ENCODE measurements around the gene FTSJ1. TPM values are rescaled to one million over a fixed set of nuclear protein-coding genes. Genes with fewer than 3 reads are reported as not detected.

The FTSJ1 gene
- total RNA-seq, 1 experiment from 2014 or later: 22.9 TPM

GRCh38 chrX:48472851-48473703 lies 2.9 kb upstream of the FTSJ1 start:
- H4K20me1 ChIP-seq (ENCODE audit: insufficient read depth, low read depth, low read length): no peaks in the 10 kb centered on the region; the same call in 1 of the 2 replicates

DNA sequence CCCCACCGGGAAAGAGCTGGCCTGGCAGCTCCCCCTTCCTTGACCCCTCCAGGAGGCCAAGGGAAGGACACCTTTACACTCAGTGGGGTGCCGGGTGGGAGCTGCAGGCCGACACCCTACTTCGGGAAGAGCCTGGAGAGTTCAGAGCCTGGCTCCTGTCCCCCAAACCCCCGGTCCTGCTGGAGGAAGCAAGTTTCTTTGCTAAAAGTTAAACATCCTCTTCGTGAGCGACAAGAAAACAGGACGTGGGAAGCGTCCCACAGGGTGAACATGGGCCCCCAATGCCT lies 2.4 kb upstream of the FTSJ1 start:
- H2AFZ ChIP-seq (ENCODE audit: low read length): no peak overlapping the region
- no peaks in the 10 kb centered on the region for H3K36me3 ChIP-seq (ENCODE audit: insufficient read depth, low read length)
- DNase-seq: no peak
- no peaks in the 10 kb centered on the region for H3K9me3 ChIP-seq (ENCODE audit: low read length)
- H3K4me1 ChIP-seq (ENCODE audit: low read length): peaks cover 11% of the 10 kb centered on the region
- no peaks in the 10 kb centered on the region for H3K9me2 ChIP-seq (replicated peaks; ENCODE audit: insufficient read depth, low read length)
- H3K27ac ChIP-seq (ENCODE audit: low read length): no peak overlapping the region
- no peaks in the 10 kb centered on the region for H3K27me3 ChIP-seq (ENCODE audit: low read length)
- no peak overlapping the region for H3K9ac ChIP-seq (ENCODE audit: low read length)
- no peak overlapping the region for H3K4me3 ChIP-seq (ENCODE audit: low read length)
- H4K20me1 ChIP-seq (ENCODE audit: insufficient read depth, low read depth, low read length): no peaks in the 10 kb centered on the region; the same call in 1 of the 2 replicates
- H3K79me2 ChIP-seq (ENCODE audit: low read length): peaks cover 24% of the 10 kb centered on the region
- H3K4me2 ChIP-seq (ENCODE audit: low read depth, low read length, poor library complexity, severe bottlenecking): no peak overlapping the region

More at GRCh38 chrX:48472851-48473703, 2.9 kb upstream of the FTSJ1 start:
- no peak overlapping the region for H3K4me3 ChIP-seq (ENCODE audit: low read length)
- no peaks in the 10 kb centered on the region for H3K9me3 ChIP-seq (ENCODE audit: low read length)
- H3K4me1 ChIP-seq (ENCODE audit: low read length): peaks cover 11% of the 10 kb centered on the region
- H3K27ac ChIP-seq (ENCODE audit: low read length): no peak overlapping the region
- DNase-seq: peak; percentile 23
- H3K27me3 ChIP-seq (ENCODE audit: low read length): no peaks in the 10 kb centered on the region
- peaks cover 21% of the 10 kb centered on the region for H3K79me2 ChIP-seq (ENCODE audit: low read length)
- H3K9me2 ChIP-seq (replicated peaks; ENCODE audit: insufficient read depth, low read length): no peaks in the 10 kb centered on the region
- H3K4me2 ChIP-seq (ENCODE audit: low read depth, low read length, poor library complexity, severe bottlenecking): no peak overlapping the region
- no peak overlapping the region for H3K9ac ChIP-seq (ENCODE audit: low read length)
- H3K36me3 ChIP-seq (ENCODE audit: insufficient read depth, low read length): no peaks in the 10 kb centered on the region
- no peak overlapping the region for H2AFZ ChIP-seq (ENCODE audit: low read length)

GRCh38 chrX:48474127-48474526 lies 1.9 kb upstream of the FTSJ1 start:
- Histone ChIP-seq H3K79me2 (ENCODE audit: low read length) (peaks cover 24% of the 10 kb centered on the region), H2AFZ (ENCODE audit: low read length) (no peak overlapping the region), H3K4me3 (ENCODE audit: low read length) (no peak overlapping the region), H3K9ac (ENCODE audit: low read length) (no peak overlapping the region), H3K4me2 (ENCODE audit: low read depth, low read length, poor library complexity, severe bottlenecking) (no peak overlapping the region), H3K9me2 (replicated peaks; ENCODE audit: insufficient read depth, low read length) (no peaks in the 10 kb centered on the region), H3K27ac (ENCODE audit: low read length) (no peak overlapping the region), H3K36me3 (ENCODE audit: insufficient read depth, low read length) (no peaks in the 10 kb centered on the region), H3K9me3 (ENCODE audit: low read length) (no peaks in the 10 kb centered on the region), H4K20me1 (ENCODE audit: insufficient read depth, low read depth, low read length) (no peaks in the 10 kb centered on the region; the same call in 1 of the 2 replicates), H3K27me3 (ENCODE audit: low read length) (no peaks in the 10 kb centered on the region), H3K4me1 (ENCODE audit: low read length) (peaks cover 11% of the 10 kb centered on the region)
- no peak for DNase-seq

GRCh38 chrX:48474581-48474980 lies 1.4 kb upstream of the FTSJ1 start:
- no peak for DNase-seq
- Histone ChIP-seq H3K9me3 (ENCODE audit: low read length) (no peaks in the 10 kb centered on the region), H3K9ac (ENCODE audit: low read length) (peak overlapping the region; percentile 90), H2AFZ (ENCODE audit: low read length) (no peak overlapping the region), H3K9me2 (replicated peaks; ENCODE audit: insufficient read depth, low read length) (no peaks in the 10 kb centered on the region), H4K20me1 (ENCODE audit: insufficient read depth, low read depth, low read length) (no peaks in the 10 kb centered on the region; the same call in 1 of the 2 replicates), H3K4me1 (ENCODE audit: low read length) (peaks cover 11% of the 10 kb centered on the region), H3K4me3 (ENCODE audit: low read length) (peak overlapping the region; percentile 83; the same call in 1 of the 2 replicates), H3K27ac (ENCODE audit: low read length) (no peak overlapping the region), H3K36me3 (ENCODE audit: insufficient read depth, low read length) (no peaks in the 10 kb centered on the region), H3K79me2 (ENCODE audit: low read length) (peaks cover 24% of the 10 kb centered on the region), H3K27me3 (ENCODE audit: low read length) (no peaks in the 10 kb centered on the region), H3K4me2 (ENCODE audit: low read depth, low read length, poor library complexity, severe bottlenecking) (peak overlapping the region; percentile 87)

DNA sequence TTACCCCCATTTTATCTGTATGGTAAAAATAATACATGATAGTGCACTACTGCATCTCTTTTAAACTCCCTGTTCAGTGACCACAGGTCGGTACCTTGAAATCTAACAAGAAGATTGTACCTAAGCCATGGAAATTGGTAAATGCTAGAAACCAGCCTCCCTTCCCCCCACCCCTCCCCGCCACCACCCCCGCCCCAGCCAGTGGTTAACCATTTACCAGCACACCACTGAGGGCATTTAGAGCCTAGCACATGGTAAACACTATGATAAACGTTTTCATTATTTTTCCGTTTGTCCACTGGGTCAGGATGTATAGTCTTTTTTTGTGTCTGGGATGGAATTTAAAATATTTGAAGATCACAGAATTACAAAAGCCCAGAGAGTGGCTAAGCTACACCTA lies 703 bp upstream of the FTSJ1 start:
- H3K4me2 ChIP-seq (ENCODE audit: low read depth, low read length, poor library complexity, severe bottlenecking): peak overlapping the region; percentile 87
- H4K20me1 ChIP-seq (ENCODE audit: insufficient read depth, low read depth, low read length): no peaks in the 10 kb centered on the region; the same call in 1 of the 2 replicates
- H3K4me3 ChIP-seq (ENCODE audit: low read length): peak overlapping the region; percentile 83
- H3K27me3 ChIP-seq (ENCODE audit: low read length): no peaks in the 10 kb centered on the region
- H3K9me3 ChIP-seq (ENCODE audit: low read length): no peaks in the 10 kb centered on the region
- peak overlapping the region; percentile 93 for H2AFZ ChIP-seq (ENCODE audit: low read length)
- H3K4me1 ChIP-seq (ENCODE audit: low read length): peaks cover 11% of the 10 kb centered on the region
- H3K27ac ChIP-seq (ENCODE audit: low read length): no peak overlapping the region
- no peak for DNase-seq
- H3K9ac ChIP-seq (ENCODE audit: low read length): peak overlapping the region; percentile 90
- H3K79me2 ChIP-seq (ENCODE audit: low read length): peaks cover 24% of the 10 kb centered on the region
- H3K36me3 ChIP-seq (ENCODE audit: insufficient read depth, low read length): no peaks in the 10 kb centered on the region
- H3K9me2 ChIP-seq (replicated peaks; ENCODE audit: insufficient read depth, low read length): no peaks in the 10 kb centered on the region

DNA sequence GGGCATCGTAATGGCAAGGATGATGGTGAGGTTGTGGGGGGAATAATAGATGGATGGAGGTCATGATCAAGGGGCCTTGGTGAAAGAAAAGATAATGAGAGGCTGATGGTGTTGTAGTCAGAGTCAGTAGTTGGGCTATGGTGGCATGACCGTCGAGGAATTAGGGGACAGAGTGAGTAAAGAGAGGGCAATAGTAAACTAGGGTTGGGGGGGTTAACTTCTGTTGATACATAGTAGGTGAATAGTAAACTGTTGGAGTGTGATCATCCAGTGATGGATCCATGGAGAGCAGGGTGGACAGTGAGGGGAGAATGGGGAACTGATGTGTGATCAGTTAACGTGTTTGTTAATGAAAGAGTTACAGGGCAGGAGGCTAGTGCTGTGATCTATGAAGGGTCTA lies 920 bp downstream of the FTSJ1 start:
- Histone ChIP-seq H3K79me2 (ENCODE audit: low read length) (peaks cover 24% of the 10 kb centered on the region), H3K9me2 (replicated peaks; ENCODE audit: insufficient read depth, low read length) (no peaks in the 10 kb centered on the region), H3K27me3 (ENCODE audit: low read length) (no peaks in the 10 kb centered on the region), H3K4me1 (ENCODE audit: low read length) (peaks cover 11% of the 10 kb centered on the region), H3K36me3 (ENCODE audit: insufficient read depth, low read length) (no peaks in the 10 kb centered on the region), H3K4me3 (ENCODE audit: low read length) (peak overlapping the region; percentile 83), H2AFZ (ENCODE audit: low read length) (no peak overlapping the region), H3K4me2 (ENCODE audit: low read depth, low read length, poor library complexity, severe bottlenecking) (peak overlapping the region; percentile 87), H3K27ac (ENCODE audit: low read length) (no peak overlapping the region), H3K9ac (ENCODE audit: low read length) (peak overlapping the region; percentile 90), H4K20me1 (ENCODE audit: insufficient read depth, low read depth, low read length) (no peaks in the 10 kb centered on the region; the same call in 1 of the 2 replicates), H3K9me3 (ENCODE audit: low read length) (no peaks in the 10 kb centered on the region)
- no peak for DNase-seq

DNA sequence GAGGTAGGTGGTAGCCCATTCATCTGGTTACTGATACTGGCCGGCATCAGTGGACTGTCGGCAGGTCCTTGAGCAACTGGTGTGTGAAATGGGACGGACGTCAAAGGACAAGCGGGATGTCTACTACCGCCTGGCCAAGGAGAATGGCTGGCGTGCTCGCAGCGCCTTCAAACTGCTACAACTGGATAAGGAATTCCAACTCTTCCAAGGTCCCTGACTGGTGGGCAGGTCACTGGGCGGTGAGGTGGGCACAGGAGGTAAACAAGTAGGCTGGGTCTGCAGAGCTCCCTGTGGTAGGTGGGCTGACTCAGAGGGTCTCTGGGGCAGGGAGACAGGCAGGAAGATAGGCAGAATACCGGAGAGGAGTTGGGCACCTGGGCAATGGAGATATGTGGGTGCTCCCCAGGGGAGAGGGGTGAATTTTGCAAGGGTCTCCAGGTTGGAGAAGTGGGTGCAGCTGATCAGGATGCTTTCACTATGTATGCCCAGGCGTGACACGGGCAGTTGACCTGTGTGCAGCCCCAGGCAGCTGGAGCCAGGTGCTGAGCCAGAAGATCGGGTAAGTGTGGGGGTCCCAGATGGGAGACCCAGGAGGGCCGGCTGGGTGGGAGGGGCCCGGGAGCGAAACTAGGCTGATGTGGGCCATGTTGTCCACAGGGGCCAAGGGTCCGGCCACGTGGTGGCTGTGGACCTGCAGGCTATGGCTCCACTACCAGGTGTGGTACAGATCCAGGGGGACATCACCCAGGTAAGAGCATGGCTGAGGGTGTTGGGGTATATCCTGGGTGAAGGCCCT lies 2.2 kb downstream of the FTSJ1 start:
- H3K27me3 ChIP-seq (ENCODE audit: low read length): no peaks in the 10 kb centered on the region
- DNase-seq: no peak
- H2AFZ ChIP-seq (ENCODE audit: low read length): no peak overlapping the region
- H3K36me3 ChIP-seq (ENCODE audit: insufficient read depth, low read length): no peaks in the 10 kb centered on the region
- H3K4me3 ChIP-seq (ENCODE audit: low read length): no peak overlapping the region; the same call in 1 of the 2 replicates
- H4K20me1 ChIP-seq (ENCODE audit: insufficient read depth, low read depth, low read length): no peaks in the 10 kb centered on the region; the same call in 1 of the 2 replicates
- no peaks in the 10 kb centered on the region for H3K9me2 ChIP-seq (replicated peaks; ENCODE audit: insufficient read depth, low read length)
- H3K9ac ChIP-seq (ENCODE audit: low read length): no peak overlapping the region
- no peaks in the 10 kb centered on the region for H3K9me3 ChIP-seq (ENCODE audit: low read length)
- H3K4me2 ChIP-seq (ENCODE audit: low read depth, low read length, poor library complexity, severe bottlenecking): no peak overlapping the region
- no peak overlapping the region for H3K27ac ChIP-seq (ENCODE audit: low read length)
- peaks cover 24% of the 10 kb centered on the region for H3K79me2 ChIP-seq (ENCODE audit: low read length)
- peaks cover 11% of the 10 kb centered on the region for H3K4me1 ChIP-seq (ENCODE audit: low read length)

DNA sequence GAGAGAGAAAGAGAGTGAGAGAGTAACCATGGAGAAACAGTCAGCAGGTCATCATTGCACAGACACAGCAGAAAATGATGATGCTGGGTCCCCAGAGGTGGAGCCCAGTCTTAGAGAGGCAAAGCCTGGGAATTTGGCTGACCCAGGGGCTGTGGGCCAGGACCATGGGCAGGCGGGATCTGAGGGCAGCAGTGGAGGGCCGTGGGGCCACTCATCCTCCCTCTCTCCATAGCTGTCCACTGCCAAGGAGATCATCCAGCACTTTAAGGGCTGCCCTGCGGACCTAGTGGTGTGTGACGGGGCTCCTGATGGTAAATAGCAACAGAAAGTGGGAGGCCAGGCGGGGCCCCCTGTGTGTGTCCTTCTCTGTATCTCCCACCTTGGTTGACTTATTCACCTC lies 2.8 kb downstream of the FTSJ1 start:
- no peak overlapping the region for H3K4me3 ChIP-seq (ENCODE audit: low read length)
- H3K27me3 ChIP-seq (ENCODE audit: low read length): no peaks in the 10 kb centered on the region
- DNase-seq: no peak
- no peak overlapping the region for H3K4me2 ChIP-seq (ENCODE audit: low read depth, low read length, poor library complexity, severe bottlenecking)
- H4K20me1 ChIP-seq (ENCODE audit: insufficient read depth, low read depth, low read length): no peaks in the 10 kb centered on the region; the same call in 1 of the 2 replicates
- no peak overlapping the region for H3K9ac ChIP-seq (ENCODE audit: low read length)
- no peak overlapping the region for H3K27ac ChIP-seq (ENCODE audit: low read length)
- no peak overlapping the region for H2AFZ ChIP-seq (ENCODE audit: low read length)
- no peaks in the 10 kb centered on the region for H3K36me3 ChIP-seq (ENCODE audit: insufficient read depth, low read length)
- H3K4me1 ChIP-seq (ENCODE audit: low read length): peaks cover 11% of the 10 kb centered on the region
- no peaks in the 10 kb centered on the region for H3K9me2 ChIP-seq (replicated peaks; ENCODE audit: insufficient read depth, low read length)
- no peaks in the 10 kb centered on the region for H3K9me3 ChIP-seq (ENCODE audit: low read length)
- peaks cover 24% of the 10 kb centered on the region for H3K79me2 ChIP-seq (ENCODE audit: low read length)

Data from Karpas-422 (cell line).